Fibroblast of lung (primary cell): ENCODE measurements around the gene MYO1D.

Experiments used
- CTCF ChIP-seq, 2 donors: IDR thresholded peaks in 1 of 2; conservative IDR thresholded peaks in 1 of 2; 1 replicate in 1 of 2; 2 replicates in 1 of 2; pipeline ENCODE4 v1.5.1; 2011 to 2012; ENCODE audit warnings: low read length in 2 of 2, control low read depth in 1 of 2, inconsistent platforms in 1 of 2, low read depth in 1 of 2, mild to moderate bottlenecking in 1 of 2
- EZH2 ChIP-seq: IDR thresholded peaks from 2 replicates; pipeline ENCODE4 v1.5.1; 2012; ENCODE audit warnings: low read length, control low read depth, mild to moderate bottlenecking; ENCODE audit errors: missing control alignments

GRCh38 chr17:32819035-32819434 is 57.9 kb downstream of the MYO1D start:
- TF ChIP-seq EZH2 (no peak), CTCF (conservative IDR thresholded peaks at IDR 0.05 in 1 of 2, IDR thresholded peaks at IDR 0.05 in 1 of 2; ENCODE audit: low read depth in 1 of 2, low read length in 2 of 2) (no peak)
